T-helper 17 cell (primary cell): Measurements from ENCODE around the gene PCDHGA4. TPM values are rescaled to one million over a fixed set of nuclear protein-coding genes. Genes with fewer than 3 reads are reported as not detected.
"Not testable (repeated sequence)": the region's sequence is repeated elsewhere in the genome, so short reads cannot be mapped to it uniquely, and the experiment has no call there.

ENCODE experiments used
- ATAC-seq: fragments of 150-1000 bp; cut with Tn5 transposase; 2 replicates; pipeline ENCODE4 v1.10.0; 2021; ENCODE audit warnings: mild to moderate bottlenecking, moderate library complexity
- DNase-seq, 3 donors: peaks; one replicate each; pipeline versions ENCODE4 v3.0.0 to v3.0.0-alpha.2; 2020 to 2021
- H3K9me3 ChIP-seq: one replicate; pipeline ENCODE4 v1.7.0; 2013; ENCODE audit warnings: low read length, mild to moderate bottlenecking; ENCODE audit not compliant: control insufficient read depth, poor library complexity, severe bottlenecking
- H3K27ac Mint-ChIP-seq: one replicate; pipeline ENCODE4 v1.8.0; 2022; ENCODE audit warnings: mild to moderate bottlenecking, moderate library complexity, mixed read lengths
- H3K27me3 Mint-ChIP-seq: one replicate; pipeline ENCODE4 v1.8.0; 2022; ENCODE audit warnings: mixed read lengths
- H3K36me3 Mint-ChIP-seq: one replicate; pipeline ENCODE4 v1.8.0; 2022; ENCODE audit warnings: low read depth, mixed read lengths
- H3K4me1 Mint-ChIP-seq: one replicate; pipeline ENCODE4 v1.8.0; 2022; ENCODE audit warnings: mild to moderate bottlenecking, mixed read lengths
- H3K4me3 Mint-ChIP-seq: one replicate; pipeline ENCODE4 v1.8.0; 2022; ENCODE audit warnings: mild to moderate bottlenecking, moderate library complexity, mixed read lengths
- total RNA-seq, 4 donors: library from RNA in 2 of 4; stranded (reverse) in 2 of 4; gene quantifications; one replicate each; pipeline ENCODE4 v1.2.3 and lab custom pipeline; 2022 to 2026

Gene PCDHGA4
- total RNA-seq, 2 donors from 2014 or later: 0.12 TPM; not detected in 1

GRCh38 chr5:141338538-141339306 lies 16.1 kb upstream of the PCDHGA4 start, which contains the start of gene PCDHGA2:
Gene PCDHGA2 (plus strand): TSS chr5:141338760.
- H3K27ac Mint-ChIP-seq: no peak within 1 kb of the TSS
- no peak for DNase-seq
- no peak within 1 kb of the TSS for H3K4me3 Mint-ChIP-seq
- H3K4me1 Mint-ChIP-seq: no peaks in the 10 kb centered on the region
- peaks cover 22% of the 10 kb centered on the region for H3K9me3 ChIP-seq
- H3K36me3 Mint-ChIP-seq: peaks cover 3% of the 10 kb centered on the region
- H3K27me3 Mint-ChIP-seq: peaks cover 12% of the 10 kb centered on the region
- ATAC-seq: no peak

GRCh38 chr5:141340781-141341354 lies 14.0 kb upstream of the PCDHGA4 start:
- H3K9me3 ChIP-seq: peaks cover 28% of the 10 kb centered on the region
- not testable (repeated sequence) for H3K4me1 Mint-ChIP-seq, H3K27ac Mint-ChIP-seq, DNase-seq, H3K4me3 Mint-ChIP-seq, ATAC-seq, H3K36me3 Mint-ChIP-seq
- H3K27me3 Mint-ChIP-seq: peaks cover 11% of the 10 kb centered on the region

- DNase-seq: no peak
- no peak overlapping the region for H3K4me3 Mint-ChIP-seq
- ATAC-seq: no peak
- H3K36me3 Mint-ChIP-seq: peaks cover 2% of the 10 kb centered on the region
- peaks cover 25% of the 10 kb centered on the region for H3K9me3 ChIP-seq
- peaks cover 11% of the 10 kb centered on the region for H3K27me3 Mint-ChIP-seq
- no peak overlapping the region for H3K27ac Mint-ChIP-seq
- H3K4me1 Mint-ChIP-seq: no peaks in the 10 kb centered on the region
These were observed 12.0 kb upstream of the PCDHGA4 start for GRCh38 chr5:141342773-141343172.

GRCh38 chr5:141343242-141343952 lies 11.4 kb upstream of the PCDHGA4 start, which contains the start of gene PCDHGA3:
Gene PCDHGA3 (plus strand): TSS chr5:141343829. CDS start chr5:141344034, 205 bp downstream.
- peaks cover 2% of the 10 kb centered on the region for H3K36me3 Mint-ChIP-seq
- H3K27ac Mint-ChIP-seq: no peak within 1 kb of the TSS
- DNase-seq: no peak
- H3K4me3 Mint-ChIP-seq: peak within 1 kb of the TSS; percentile 58
- H3K9me3 ChIP-seq: peaks cover 25% of the 10 kb centered on the region
- ATAC-seq: no peak
- no peaks in the 10 kb centered on the region for H3K4me1 Mint-ChIP-seq
- H3K27me3 Mint-ChIP-seq: peaks cover 9% of the 10 kb centered on the region

GRCh38 chr5:141343953-141344463 lies 10.8 kb upstream of the PCDHGA4 start:
- ATAC-seq (no peak), DNase-seq (no peak)
- H3K27ac Mint-ChIP-seq: no peak overlapping the region
- peaks cover 4% of the 10 kb centered on the region for H3K27me3 Mint-ChIP-seq
- H3K4me3 Mint-ChIP-seq: peak overlapping the region; percentile 58
- H3K4me1 Mint-ChIP-seq: no peaks in the 10 kb centered on the region
- H3K36me3 Mint-ChIP-seq: peaks cover 2% of the 10 kb centered on the region
- H3K9me3 ChIP-seq: peaks cover 19% of the 10 kb centered on the region

GRCh38 chr5:141345327-141345726 lies 9.5 kb upstream of the PCDHGA4 start:
- H3K4me3 Mint-ChIP-seq: no peak overlapping the region
- ATAC-seq: no peak

GRCh38 chr5:141346017-141346416 lies 8.8 kb upstream of the PCDHGA4 start:
- DNase-seq, H3K4me3 Mint-ChIP-seq, H3K36me3 Mint-ChIP-seq, H3K27ac Mint-ChIP-seq, ATAC-seq, H3K4me1 Mint-ChIP-seq: not testable (repeated sequence)
- peaks cover 13% of the 10 kb centered on the region for H3K9me3 ChIP-seq
- H3K27me3 Mint-ChIP-seq: peaks cover 10% of the 10 kb centered on the region

More at GRCh38 chr5:141345327-141345726, 9.5 kb upstream of the PCDHGA4 start:
- DNase-seq: no peak
- Mint-ChIP-seq H3K36me3 (peaks cover 2% of the 10 kb centered on the region), H3K27ac (no peak overlapping the region), H3K27me3 (peaks cover 10% of the 10 kb centered on the region), H3K4me1 (no peaks in the 10 kb centered on the region)
- peaks cover 9% of the 10 kb centered on the region for H3K9me3 ChIP-seq

DNA sequence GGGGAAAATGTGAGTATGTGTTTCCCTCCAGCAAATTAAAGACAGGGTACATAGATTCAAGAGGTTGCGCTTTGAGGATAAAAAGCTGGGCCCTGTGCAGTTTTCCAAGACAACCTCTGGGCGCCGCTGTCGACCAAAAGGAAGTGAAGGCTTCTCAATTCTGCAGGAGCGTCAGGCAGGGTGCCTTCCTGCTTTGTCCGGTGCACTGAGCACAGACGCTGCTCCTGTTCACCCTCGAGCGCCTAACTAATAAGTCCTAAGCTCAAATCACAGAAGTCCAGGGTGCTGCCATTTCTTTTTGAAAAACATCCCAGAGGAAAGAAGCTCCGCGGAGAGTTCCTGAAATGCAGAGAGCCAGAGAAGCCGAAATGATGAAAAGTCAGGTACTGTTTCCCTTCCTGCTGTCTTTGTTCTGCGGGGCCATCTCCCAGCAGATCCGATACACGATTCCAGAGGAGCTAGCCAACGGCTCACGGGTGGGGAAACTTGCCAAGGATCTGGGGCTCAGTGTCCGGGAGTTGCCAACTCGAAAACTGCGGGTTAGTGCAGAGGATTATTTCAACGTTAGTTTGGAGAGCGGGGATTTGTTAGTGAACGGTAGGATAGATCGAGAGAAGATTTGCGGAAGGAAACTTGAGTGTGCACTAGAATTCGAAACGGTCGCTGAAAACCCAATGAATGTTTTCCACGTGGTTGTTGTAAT lies 4.8 kb upstream of the PCDHGA4 start, which contains the start of gene PCDHGB1:
Gene PCDHGB1, plus strand, starts transcription at position 183 of the 703 bp plus-strand sequence. Its CDS starts 162 bp downstream, at position 345.
- Mint-ChIP-seq H3K4me3 (no peak within 1 kb of the TSS), H3K4me1 (no peaks in the 10 kb centered on the region), H3K36me3 (no peaks in the 10 kb centered on the region), H3K27ac (no peak within 1 kb of the TSS), H3K27me3 (peaks cover 27% of the 10 kb centered on the region)
- H3K9me3 ChIP-seq: peaks cover 7% of the 10 kb centered on the region
- ATAC-seq (no peak), DNase-seq (no peak)

DNA sequence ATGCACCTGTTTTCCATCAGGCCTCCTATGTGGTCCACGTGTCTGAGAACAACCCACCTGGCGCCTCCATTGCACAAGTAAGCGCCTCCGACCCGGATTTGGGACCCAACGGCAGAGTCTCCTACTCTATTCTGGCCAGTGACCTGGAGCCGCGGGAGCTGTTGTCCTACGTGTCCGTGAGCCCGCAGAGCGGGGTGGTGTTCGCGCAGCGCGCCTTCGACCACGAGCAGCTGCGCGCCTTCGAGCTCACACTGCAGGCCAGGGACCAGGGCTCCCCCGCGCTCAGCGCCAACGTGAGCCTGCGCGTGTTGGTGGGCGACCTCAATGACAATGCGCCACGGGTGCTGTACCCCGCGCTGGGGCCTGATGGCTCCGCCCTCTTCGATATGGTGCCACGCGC lies 3.2 kb upstream of the PCDHGA4 start:
- Mint-ChIP-seq H3K4me1 (no peaks in the 10 kb centered on the region), H3K4me3 (no peak overlapping the region), H3K27me3 (peaks cover 36% of the 10 kb centered on the region), H3K36me3 (no peaks in the 10 kb centered on the region), H3K27ac (no peak overlapping the region)
- DNase-seq (no peak), ATAC-seq (no peak)
- peaks cover 4% of the 10 kb centered on the region for H3K9me3 ChIP-seq

DNA sequence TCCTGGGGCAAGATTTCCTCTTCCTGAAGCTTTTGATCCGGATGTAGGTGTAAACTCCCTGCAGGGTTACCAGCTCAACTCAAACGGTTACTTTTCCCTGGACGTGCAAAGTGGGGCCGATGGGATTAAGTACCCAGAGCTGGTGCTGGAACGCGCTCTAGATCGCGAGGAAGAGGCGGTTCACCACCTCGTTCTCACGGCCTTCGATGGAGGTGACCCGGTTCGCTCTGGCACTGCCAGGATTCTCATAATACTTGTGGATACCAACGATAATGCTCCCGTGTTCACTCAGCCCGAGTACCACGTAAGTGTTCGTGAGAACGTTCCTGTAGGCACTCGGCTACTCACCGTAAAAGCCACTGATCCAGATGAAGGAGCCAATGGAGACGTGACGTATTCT lies 820 bp downstream of the PCDHGA4 start:
- Mint-ChIP-seq H3K27me3 (peaks cover 39% of the 10 kb centered on the region), H3K4me3 (peak overlapping the region; percentile 7), H3K36me3 (peaks cover 2% of the 10 kb centered on the region), H3K4me1 (no peaks in the 10 kb centered on the region), H3K27ac (no peak overlapping the region)
- H3K9me3 ChIP-seq: peaks cover 3% of the 10 kb centered on the region
- ATAC-seq (no peak), DNase-seq (no peak)

DNA sequence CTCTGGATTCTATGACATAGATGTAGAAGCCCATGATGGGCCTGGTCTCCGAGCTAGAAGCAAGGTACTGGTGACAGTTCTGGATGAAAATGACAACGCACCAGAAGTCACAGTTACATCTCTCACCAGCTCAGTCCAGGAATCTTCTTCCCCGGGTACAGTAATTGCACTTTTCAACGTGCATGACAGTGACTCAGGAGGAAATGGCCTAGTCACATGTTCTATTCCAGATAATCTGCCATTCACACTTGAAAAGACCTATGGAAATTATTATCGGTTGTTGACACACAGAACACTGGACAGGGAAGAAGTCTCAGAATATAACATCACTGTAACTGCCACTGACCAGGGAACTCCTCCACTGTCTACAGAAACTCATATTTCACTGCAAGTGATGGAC lies 1.3 kb downstream of the PCDHGA4 start:
- H3K36me3 Mint-ChIP-seq: peaks cover 2% of the 10 kb centered on the region
- no peak overlapping the region for H3K27ac Mint-ChIP-seq
- peaks cover 43% of the 10 kb centered on the region for H3K27me3 Mint-ChIP-seq
- H3K4me3 Mint-ChIP-seq: no peak overlapping the region
- no peak for DNase-seq
- no peak for ATAC-seq
- no peaks in the 10 kb centered on the region for H3K9me3 ChIP-seq
- H3K4me1 Mint-ChIP-seq: no peaks in the 10 kb centered on the region

- Mint-ChIP-seq H3K36me3 (peaks cover 2% of the 10 kb centered on the region), H3K4me3 (no peak overlapping the region), H3K4me1 (no peaks in the 10 kb centered on the region), H3K27me3 (peaks cover 45% of the 10 kb centered on the region), H3K27ac (no peak overlapping the region)
- no peak for DNase-seq
- no peaks in the 10 kb centered on the region for H3K9me3 ChIP-seq
- no peak for ATAC-seq
These were observed 2.1 kb downstream of the PCDHGA4 start for GRCh38 chr5:141356950-141357349.
